Measurements from ENCODE around the gene MEI4.

MEI4 gene

DNA sequence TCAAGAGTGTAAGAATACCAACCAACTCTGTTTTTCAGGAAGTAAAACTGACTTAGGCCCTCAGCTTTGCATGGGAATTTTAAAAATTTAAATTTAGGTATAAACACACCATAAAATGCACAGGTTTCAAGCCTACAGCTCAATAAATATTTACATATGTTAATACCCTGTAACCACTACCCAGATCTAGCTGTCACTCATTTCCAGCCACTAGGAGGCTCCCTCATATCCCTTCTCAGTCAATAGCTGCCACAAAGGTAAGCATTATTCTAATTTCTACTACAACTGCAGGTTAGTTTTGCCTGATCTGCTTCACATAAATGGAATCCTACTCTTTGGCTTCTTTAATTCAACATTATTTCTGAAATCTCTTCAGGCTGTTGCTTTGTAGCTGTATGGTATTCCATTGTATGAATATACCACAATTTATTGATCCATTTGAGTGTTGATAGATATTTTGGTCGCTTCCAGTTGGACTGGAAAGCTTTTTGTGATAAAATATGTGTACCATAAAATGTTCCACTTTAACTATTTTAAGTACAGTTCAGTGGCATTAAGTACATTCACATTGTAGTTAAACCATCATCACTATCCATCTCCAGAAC is 32.5 kb upstream of the MEI4 start:
- in situ Hi-C loops (cut with HindIII; ENCODE audit: low pct_ligation_motif_present, low sequenced_read_pairs), result no loop called here

DNA sequence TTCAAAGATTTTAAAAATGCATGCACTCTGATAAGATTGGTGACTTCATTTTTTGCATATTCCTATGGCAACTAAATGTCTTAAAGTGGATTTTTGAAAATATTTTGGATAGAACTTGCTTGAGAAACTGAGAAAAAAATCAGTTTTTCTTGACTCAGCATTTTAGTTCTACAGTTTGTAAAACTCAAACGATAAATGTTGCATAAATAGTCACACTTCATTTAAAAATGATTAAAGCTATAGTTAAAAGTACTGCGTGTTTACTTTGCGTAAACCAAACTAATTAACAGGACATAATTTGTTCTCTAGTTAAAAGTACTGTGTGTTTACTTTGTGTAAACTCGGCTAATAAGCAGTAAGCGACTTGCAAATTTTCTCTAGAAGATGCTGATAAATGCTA is 28.3 kb upstream of the MEI4 start:
- TF ChIP-seq, protein P1, sequence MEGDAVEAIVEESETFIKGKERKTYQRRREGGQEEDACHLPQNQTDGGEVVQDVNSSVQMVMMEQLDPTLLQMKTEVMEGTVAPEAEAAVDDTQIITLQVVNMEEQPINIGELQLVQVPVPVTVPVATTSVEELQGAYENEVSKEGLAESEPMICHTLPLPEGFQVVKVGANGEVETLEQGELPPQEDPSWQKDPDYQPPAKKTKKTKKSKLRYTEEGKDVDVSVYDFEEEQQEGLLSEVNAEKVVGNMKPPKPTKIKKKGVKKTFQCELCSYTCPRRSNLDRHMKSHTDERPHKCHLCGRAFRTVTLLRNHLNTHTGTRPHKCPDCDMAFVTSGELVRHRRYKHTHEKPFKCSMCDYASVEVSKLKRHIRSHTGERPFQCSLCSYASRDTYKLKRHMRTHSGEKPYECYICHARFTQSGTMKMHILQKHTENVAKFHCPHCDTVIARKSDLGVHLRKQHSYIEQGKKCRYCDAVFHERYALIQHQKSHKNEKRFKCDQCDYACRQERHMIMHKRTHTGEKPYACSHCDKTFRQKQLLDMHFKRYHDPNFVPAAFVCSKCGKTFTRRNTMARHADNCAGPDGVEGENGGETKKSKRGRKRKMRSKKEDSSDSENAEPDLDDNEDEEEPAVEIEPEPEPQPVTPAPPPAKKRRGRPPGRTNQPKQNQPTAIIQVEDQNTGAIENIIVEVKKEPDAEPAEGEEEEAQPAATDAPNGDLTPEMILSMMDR (IDR thresholded peaks at IDR 0.05; ENCODE audit: low read depth, low read length, missing control alignments), result no peak
- Histone ChIP-seq H3K36me3 (replicated peaks) (no peaks in the 10 kb centered on the region), H3K27me3 (replicated peaks) (no peaks in the 10 kb centered on the region), H3K4me3 (ENCODE audit: low read depth, low read length) (no peak overlapping the region), H3K27ac (no peak overlapping the region)
- no peak for DNase-seq
- in situ Hi-C loops (cut with HindIII; ENCODE audit: low pct_ligation_motif_present, low sequenced_read_pairs), result no loop called here

More for the DNA sequence above, 32.5 kb upstream of the MEI4 start:
- peak; percentile 28 for DNase-seq
- TF ChIP-seq, protein P1 (IDR thresholded peaks at IDR 0.05; ENCODE audit: low read depth, low read length, missing control alignments), result peak; percentile 74
- Histone ChIP-seq H3K36me3 (replicated peaks) (no peaks in the 10 kb centered on the region), H3K27ac (no peak overlapping the region), H3K27me3 (replicated peaks) (no peaks in the 10 kb centered on the region), H3K4me3 (ENCODE audit: low read depth, low read length) (no peak overlapping the region)

DNA sequence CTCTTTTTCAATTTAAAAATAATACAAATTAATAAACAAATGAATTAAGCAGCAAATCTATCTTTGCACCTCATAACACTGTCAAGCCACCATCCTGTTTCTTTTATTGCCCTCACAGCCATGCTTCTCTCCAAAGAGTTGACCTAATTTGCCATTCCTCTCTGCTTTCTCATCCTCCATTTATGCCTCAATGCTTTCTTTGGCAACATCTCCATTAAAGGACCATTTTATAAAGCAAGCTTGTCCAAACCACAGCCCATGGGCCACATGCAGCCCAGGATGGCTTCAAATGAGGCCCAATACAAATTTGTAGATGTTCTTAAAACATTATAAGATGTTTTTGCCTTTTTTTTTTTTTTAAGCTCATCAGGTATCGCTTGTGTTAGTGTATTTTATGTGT is 26.4 kb upstream of the MEI4 start:
- TF ChIP-seq, protein P1 (IDR thresholded peaks at IDR 0.05; ENCODE audit: low read depth, low read length, missing control alignments), result no peak
- in situ Hi-C loops (cut with HindIII; ENCODE audit: low pct_ligation_motif_present, low sequenced_read_pairs), result no loop called here

DNA sequence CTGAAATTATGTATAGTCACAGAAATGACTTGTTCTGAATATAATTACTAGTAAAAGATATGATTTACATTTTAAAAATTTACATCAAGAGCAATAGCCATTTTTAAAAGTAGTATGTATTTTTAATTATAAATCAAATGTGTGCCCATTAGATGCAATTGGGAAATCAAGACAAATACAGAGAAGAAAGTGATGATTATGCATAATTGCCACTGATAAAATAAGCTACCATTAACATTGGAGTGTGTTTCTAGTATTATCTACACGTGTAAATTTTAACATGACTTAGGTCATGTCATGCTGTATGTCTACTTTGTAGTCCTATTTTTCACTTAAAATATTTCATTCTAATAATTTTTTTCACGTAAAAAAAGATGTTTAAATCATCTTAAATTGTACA is 22.8 kb upstream of the MEI4 start:
- H3K4me3 ChIP-seq (ENCODE audit: low read depth, low read length), result no peak overlapping the region
- TF ChIP-seq, protein P1 (IDR thresholded peaks at IDR 0.05; ENCODE audit: low read depth, low read length, missing control alignments), result no peak
- no peaks in the 10 kb centered on the region for H3K36me3 ChIP-seq (replicated peaks)
- in situ Hi-C loops (cut with HindIII; ENCODE audit: low pct_ligation_motif_present, low sequenced_read_pairs), result no loop called here
- no peaks in the 10 kb centered on the region for H3K27me3 ChIP-seq (replicated peaks)
- DNase-seq, result no peak
- H3K27ac ChIP-seq, result no peak overlapping the region

More for the DNA sequence above, 26.4 kb upstream of the MEI4 start:
- Histone ChIP-seq H3K27me3 (replicated peaks) (no peaks in the 10 kb centered on the region), H3K36me3 (replicated peaks) (no peaks in the 10 kb centered on the region), H3K27ac (no peak overlapping the region), H3K4me3 (ENCODE audit: low read depth, low read length) (no peak overlapping the region)
- DNase-seq, result peak; percentile 37

DNA sequence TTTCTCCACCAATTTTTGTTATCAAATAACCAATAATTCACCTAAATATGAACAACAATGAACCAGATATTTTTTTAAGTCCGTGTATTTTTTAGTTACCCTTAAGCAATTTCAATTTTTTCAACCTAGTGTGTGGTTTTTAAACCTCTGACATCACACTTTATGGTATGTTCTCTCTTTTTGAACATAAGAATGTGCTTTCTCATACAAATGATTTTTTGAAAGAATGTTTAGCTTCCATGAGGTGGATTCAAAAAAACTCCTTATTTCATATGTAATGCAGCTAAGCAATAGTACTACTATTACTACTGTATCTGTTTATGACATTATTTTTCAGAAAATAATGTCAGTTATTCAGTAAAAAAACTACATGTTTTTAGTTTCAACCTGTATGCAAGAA is 19.4 kb upstream of the MEI4 start:
- in situ Hi-C loops (cut with HindIII; ENCODE audit: low pct_ligation_motif_present, low sequenced_read_pairs), result no loop called here
- Histone ChIP-seq H3K27ac (peak overlapping the region; percentile 54), H3K4me3 (ENCODE audit: low read depth, low read length) (no peak overlapping the region), H3K36me3 (replicated peaks) (no peaks in the 10 kb centered on the region), H3K27me3 (replicated peaks) (no peaks in the 10 kb centered on the region)
- TF ChIP-seq, protein P1 (IDR thresholded peaks at IDR 0.05; ENCODE audit: low read depth, low read length, missing control alignments), result no peak
- DNase-seq, result no peak

All from brain microvascular endothelial cell (primary cell).